OCI-LY7 (cell line): ENCODE results near the gene RNF130. TPM values are rescaled to one million over a fixed set of nuclear protein-coding genes. Genes with fewer than 3 reads are reported as not detected.

Experiments
- BruUV-seq: library from RNA; stranded (reverse); fragments of 400-500 nt; replicated peaks from 2 replicates; lab custom pipeline; 2021; lab: Mats Ljungman, UMichigan
- CTCF ChIA-PET: fragments of 300-600 bp; sonication (Branson Sonifier 250); formaldehyde crosslinking; loops from one replicate; lab custom pipeline; 2022; ENCODE audit warnings: antibody characterized with exemption; ENCODE audit not compliant: unreplicated experiment; lab: Charles Lee
- POLR2A ChIA-PET: fragments of 300-600 bp; sonication (Branson Sonifier 250); formaldehyde crosslinking; loops from one replicate; lab custom pipeline; 2022; ENCODE audit warnings: antibody characterized with exemption; lab: Charles Lee
- DNase-seq: peaks from one replicate; pipeline ENCODE4 v3.0.0-alpha.2; 2015; ENCODE audit warnings: low spot score
- H2AFZ ChIP-seq: fragments of 200-600 bp; sonication (generic), shearing (Covaris generic); 2 replicates; pipeline ENCODE4 v1.6.1; 2014; ENCODE audit warnings: mild to moderate bottlenecking, antibody characterized with exemption, low read length, moderate library complexity
- H3K27ac ChIP-seq: fragments of 200-600 bp; sonication (generic); 2 replicates; pipeline ENCODE4 v1.5.1; 2014; ENCODE audit warnings: mixed run types, low read depth, mild to moderate bottlenecking, moderate library complexity, low read length, inconsistent platforms; ENCODE audit not compliant: poor library complexity, severe bottlenecking
- H3K36me3 ChIP-seq: fragments of 200-600 bp; sonication (generic); 2 replicates; pipeline ENCODE4 v1.6.1; 2014; ENCODE audit warnings: mild to moderate bottlenecking, antibody characterized with exemption, low read length, moderate library complexity, mixed read lengths; ENCODE audit not compliant: insufficient read depth
- H3K4me1 ChIP-seq: fragments of 200-600 bp; sonication (generic); 2 replicates; pipeline ENCODE4 v1.5.1; 2014; ENCODE audit warnings: mild to moderate bottlenecking, low read length; ENCODE audit not compliant: insufficient read depth, poor library complexity, severe bottlenecking
- H3K4me2 ChIP-seq: fragments of 200-600 bp; sonication (generic); 2 replicates; pipeline ENCODE4 v1.6.1; 2014; ENCODE audit warnings: mild to moderate bottlenecking, low read length
- H3K4me3 ChIP-seq: fragments of 200-600 bp; sonication (generic); 2 replicates; pipeline ENCODE4 v1.5.1; 2014; ENCODE audit warnings: mild to moderate bottlenecking, low read depth, low read length; ENCODE audit not compliant: poor library complexity, severe bottlenecking
- H3K79me2 ChIP-seq: fragments of 200-600 bp; sonication (generic); 2 replicates; pipeline ENCODE4 v1.6.1; 2016; ENCODE audit warnings: low read depth, mild to moderate bottlenecking, low read length, moderate library complexity, mixed read lengths; ENCODE audit not compliant: insufficient read depth
- H3K9me2 ChIP-seq: fragments of 200-600 bp; sonication (generic); 2 replicates; pipeline ENCODE4 v1.6.1; 2016; ENCODE audit warnings: mild to moderate bottlenecking, low read length, mixed read lengths; ENCODE audit not compliant: insufficient read depth
- H3K9me3 ChIP-seq: fragments of 200-600 bp; sonication (generic); 2 replicates; pipeline ENCODE4 v1.6.1; 2014; ENCODE audit warnings: mild to moderate bottlenecking, mixed run types, low read length, mixed read lengths
- H4K20me1 ChIP-seq: fragments of 200-600 bp; sonication (generic); 2 replicates; pipeline ENCODE4 v1.6.1; 2014; ENCODE audit warnings: mild to moderate bottlenecking, antibody characterized with exemption, low read length, moderate library complexity, mixed read lengths; ENCODE audit not compliant: insufficient read depth
- EZH2phosphoT487 ChIP-seq: fragments of 200-600 bp; sonication (generic); IDR thresholded peaks from 2 replicates; pipeline ENCODE4 v1.6.1; 2018; ENCODE audit warnings: low read depth, borderline replicate concordance, mild to moderate bottlenecking, mixed run types, antibody characterized with exemption, low read length, moderate library complexity, mixed read lengths
- intact Hi-C: fragments of 100-400 bp; cut with micrococcal nuclease; formaldehyde crosslinking; loops from one replicate; pipeline ENCODE4 v1.10.0; 2022; ENCODE audit not compliant: unreplicated experiment
- total RNA-seq, 2 experiments: library from RNA; depleted of rRNA in 1 of 2; stranded (reverse); fragments of >200 nt in 1 of 2; shearing (Covaris generic) in 1 of 2; gene quantifications; 2 replicates each; pipeline ENCODE4 v1.2.3, GENCODE V29; 2014 to 2022
- TF ChIP-seq, protein P1 (sequence below): fragments of 200-600 bp; sonication (generic); conservative IDR thresholded peaks from 2 replicates; pipeline ENCODE4 v1.5.1; 2014; ENCODE audit warnings: mild to moderate bottlenecking, antibody characterized with exemption, low read length, moderate library complexity, mixed read lengths

The RNF130 gene
- total RNA-seq, 2 experiments from 2014 or later: 0.16 TPM; not detected in 1

- Histone ChIP-seq H3K79me2 (no peaks in the 10 kb centered on the region), H3K4me1 (no peaks in the 10 kb centered on the region)
- POLR2A ChIA-PET: interaction anchor here (0.6 kb wide), 1 partner anchor 1095 kb away, joined by 3 read pairs; no protein-coding TSS in a partner anchor
These were observed 47.7 kb upstream of the RNF130 start for GRCh38 chr5:180119031-180119902.

DNA sequence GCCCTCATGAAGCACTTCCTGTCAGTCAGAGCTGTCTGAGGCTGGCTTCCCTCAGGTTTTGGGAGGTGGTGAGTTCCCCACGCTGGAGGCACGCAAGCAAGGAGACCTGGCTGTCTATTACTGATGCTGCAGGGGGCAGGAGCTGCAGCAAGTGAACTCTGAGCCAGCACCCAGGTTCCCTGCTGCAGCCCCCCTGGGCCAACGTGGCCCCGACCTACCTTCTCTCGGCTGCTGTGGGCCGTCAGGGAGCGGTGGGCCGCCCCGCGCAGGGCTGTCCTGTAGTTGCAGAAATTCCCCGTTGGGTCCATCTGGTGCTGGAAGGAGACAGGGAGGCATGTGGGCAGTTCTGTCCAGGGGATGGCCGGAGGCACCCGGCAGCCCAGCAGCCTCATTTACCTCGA, 46.8 kb upstream of the RNF130 start:
- ChIA-PET POLR2A (interaction anchor here (0.7 kb wide), 1 partner anchor 514 kb away, joined by 3 read pairs; no protein-coding TSS in a partner anchor), CTCF (no interaction called here)
- TF ChIP-seq EZH2phosphoT487: no peak
- TF ChIP-seq, protein P1, sequence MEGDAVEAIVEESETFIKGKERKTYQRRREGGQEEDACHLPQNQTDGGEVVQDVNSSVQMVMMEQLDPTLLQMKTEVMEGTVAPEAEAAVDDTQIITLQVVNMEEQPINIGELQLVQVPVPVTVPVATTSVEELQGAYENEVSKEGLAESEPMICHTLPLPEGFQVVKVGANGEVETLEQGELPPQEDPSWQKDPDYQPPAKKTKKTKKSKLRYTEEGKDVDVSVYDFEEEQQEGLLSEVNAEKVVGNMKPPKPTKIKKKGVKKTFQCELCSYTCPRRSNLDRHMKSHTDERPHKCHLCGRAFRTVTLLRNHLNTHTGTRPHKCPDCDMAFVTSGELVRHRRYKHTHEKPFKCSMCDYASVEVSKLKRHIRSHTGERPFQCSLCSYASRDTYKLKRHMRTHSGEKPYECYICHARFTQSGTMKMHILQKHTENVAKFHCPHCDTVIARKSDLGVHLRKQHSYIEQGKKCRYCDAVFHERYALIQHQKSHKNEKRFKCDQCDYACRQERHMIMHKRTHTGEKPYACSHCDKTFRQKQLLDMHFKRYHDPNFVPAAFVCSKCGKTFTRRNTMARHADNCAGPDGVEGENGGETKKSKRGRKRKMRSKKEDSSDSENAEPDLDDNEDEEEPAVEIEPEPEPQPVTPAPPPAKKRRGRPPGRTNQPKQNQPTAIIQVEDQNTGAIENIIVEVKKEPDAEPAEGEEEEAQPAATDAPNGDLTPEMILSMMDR: no peak
- H3K79me2 ChIP-seq: no peaks in the 10 kb centered on the region
- no peak overlapping the region for H3K4me3 ChIP-seq
- BruUV-seq: no TSS peak
- H2AFZ ChIP-seq: no peak overlapping the region
- H3K36me3 ChIP-seq: no peaks in the 10 kb centered on the region
- intact Hi-C loops: no loop called here
- H3K4me2 ChIP-seq: no peak overlapping the region
- no peaks in the 10 kb centered on the region for H4K20me1 ChIP-seq
- DNase-seq: no peak
- H3K4me1 ChIP-seq: no peaks in the 10 kb centered on the region
- no peak overlapping the region for H3K27ac ChIP-seq
- H3K9me2 ChIP-seq: no peaks in the 10 kb centered on the region
- no peaks in the 10 kb centered on the region for H3K9me3 ChIP-seq

More at GRCh38 chr5:180119031-180119902, 47.7 kb upstream of the RNF130 start:
- Histone ChIP-seq H3K36me3 (no peaks in the 10 kb centered on the region), H3K9me3 (no peaks in the 10 kb centered on the region), H2AFZ (no peak overlapping the region), H3K4me2 (no peak overlapping the region), H4K20me1 (no peaks in the 10 kb centered on the region), H3K27ac (no peak overlapping the region), H3K4me3 (no peak overlapping the region), H3K9me2 (no peaks in the 10 kb centered on the region)
- TF ChIP-seq, protein P1: no peak
- no peak for TF ChIP-seq EZH2phosphoT487
- no peak for DNase-seq
- intact Hi-C loops: no loop called here
- BruUV-seq: no TSS peak
- CTCF ChIA-PET: no interaction called here
